Fibroblast of skin of scalp (primary cell): ENCODE measurements around the gene NCOA4.
"Not testable (repeated sequence)": the region's sequence is repeated elsewhere in the genome, so short reads cannot be mapped to it uniquely, and the experiment has no call there.

Experiments used
- DNase-seq: peaks from one replicate; pipeline ENCODE4 v3.0.0-alpha.2; 2013

The NCOA4 gene

GRCh38 chr10:46019177-46019528 lies 11.3 kb downstream of the NCOA4 start:
- no peak for DNase-seq

- no peak for DNase-seq
Measured at GRCh38 chr10:46018453-46019176, 11.8 kb downstream of the NCOA4 start.

GRCh38 chr10:46017733-46018132 lies 12.7 kb downstream of the NCOA4 start:
- no peak for DNase-seq

DNA sequence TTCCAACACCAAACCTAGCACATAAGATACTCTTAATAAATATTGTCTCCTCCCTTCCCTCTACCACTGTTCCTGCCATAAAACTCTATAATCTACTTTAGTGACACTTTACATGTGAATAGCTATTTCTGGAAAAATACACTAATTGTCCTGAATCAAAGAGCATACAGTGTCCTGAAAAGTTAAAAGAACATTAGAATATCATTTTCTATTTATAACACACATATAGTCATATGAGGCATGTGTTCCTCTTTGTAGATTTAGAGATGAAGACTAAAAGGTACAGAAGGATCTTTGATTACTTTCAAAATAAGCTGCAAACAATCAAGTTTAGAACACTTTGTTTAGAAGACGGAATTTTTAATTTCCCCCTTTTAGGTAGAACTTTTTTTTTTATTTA lies 13.6 kb downstream of the NCOA4 start:
- no peak for DNase-seq

GRCh38 chr10:46016190-46016589 lies 14.2 kb downstream of the NCOA4 start:
- DNase-seq, result no peak

DNA sequence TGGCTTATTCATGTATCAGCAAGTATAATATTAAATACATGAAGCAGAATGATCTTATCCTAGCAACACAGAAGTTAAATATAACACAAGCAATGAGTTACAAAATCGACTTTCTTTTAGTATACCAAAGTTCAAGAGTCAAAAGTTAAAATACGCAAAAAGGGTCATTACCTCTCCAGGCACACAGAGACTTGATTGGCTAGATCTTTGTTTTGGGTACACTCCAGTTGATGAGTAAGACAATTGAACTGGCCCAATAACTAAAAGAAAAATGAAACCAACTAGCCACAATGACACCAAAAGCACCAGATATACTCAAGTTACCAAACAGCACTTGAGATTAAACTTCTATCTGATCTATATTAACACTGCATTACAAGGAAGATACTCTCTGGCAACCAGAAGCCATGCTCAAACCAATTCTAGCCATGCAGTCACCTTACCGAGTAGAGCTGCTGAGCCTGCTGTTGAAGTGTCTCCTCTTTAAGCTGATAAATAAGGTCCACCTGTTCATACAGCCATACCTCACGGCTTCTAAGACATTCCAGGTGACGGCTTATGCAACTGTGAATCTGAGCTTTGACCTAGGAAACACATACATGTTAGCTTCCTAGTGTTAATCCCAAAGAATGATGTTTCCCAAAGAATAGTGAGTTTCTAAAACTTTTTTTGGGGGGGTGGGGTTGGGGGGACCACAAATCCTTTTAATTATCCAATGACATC lies 15.6 kb downstream of the NCOA4 start:
- DNase-seq, result no peak

DNA sequence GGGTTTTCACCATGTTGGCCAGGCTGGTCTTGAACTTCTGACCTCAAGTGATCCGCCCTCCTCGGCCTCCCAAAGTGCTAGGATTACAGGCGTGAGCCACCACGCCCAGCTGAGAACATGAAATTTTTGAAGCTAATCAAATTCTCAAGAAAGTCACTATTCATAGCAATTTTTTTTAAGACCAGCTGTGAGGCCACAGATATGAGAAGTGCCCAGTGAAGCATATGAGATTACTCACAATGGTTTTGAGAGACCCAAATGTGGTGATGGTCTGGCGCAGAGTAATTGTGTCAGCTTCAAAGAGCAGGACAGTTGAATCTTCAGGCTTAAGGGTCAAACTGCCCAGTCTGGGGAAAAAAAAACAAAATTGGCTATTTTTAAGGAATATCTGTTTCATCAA lies 16.2 kb downstream of the NCOA4 start:
- DNase-seq, result no peak

GRCh38 chr10:46012746-46013145 lies 17.7 kb downstream of the NCOA4 start:
- no peak for DNase-seq

- peak; percentile 42 for DNase-seq
Measured at GRCh38 chr10:46006219-46006618, 24.2 kb downstream of the NCOA4 start.

- DNase-seq, result no peak
Measured at GRCh38 chr10:46005383-46005782, 25.0 kb downstream of the NCOA4 start.

DNA sequence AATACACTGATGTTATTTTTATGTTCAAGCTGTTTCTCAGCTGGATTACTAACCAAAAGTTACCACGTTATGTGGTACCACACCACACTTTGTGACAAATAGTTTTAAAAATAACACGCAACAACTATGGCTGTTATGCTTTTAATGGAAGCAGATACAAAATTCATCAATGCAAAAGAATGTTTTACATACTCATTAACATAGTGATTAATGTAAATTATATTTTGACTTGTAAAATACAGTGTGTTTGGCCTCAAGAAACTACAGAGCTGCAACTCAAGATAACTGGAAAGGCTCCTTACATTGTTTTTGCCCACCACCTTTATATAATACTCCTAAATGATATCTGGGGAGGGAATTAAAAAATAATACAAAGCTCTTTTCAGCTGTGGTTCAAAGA lies 25.5 kb downstream of the NCOA4 start:
- DNase-seq, result no peak

GRCh38 chr10:46002916-46003693 lies 27.3 kb downstream of the NCOA4 start:
- DNase-seq, result no peak

DNA sequence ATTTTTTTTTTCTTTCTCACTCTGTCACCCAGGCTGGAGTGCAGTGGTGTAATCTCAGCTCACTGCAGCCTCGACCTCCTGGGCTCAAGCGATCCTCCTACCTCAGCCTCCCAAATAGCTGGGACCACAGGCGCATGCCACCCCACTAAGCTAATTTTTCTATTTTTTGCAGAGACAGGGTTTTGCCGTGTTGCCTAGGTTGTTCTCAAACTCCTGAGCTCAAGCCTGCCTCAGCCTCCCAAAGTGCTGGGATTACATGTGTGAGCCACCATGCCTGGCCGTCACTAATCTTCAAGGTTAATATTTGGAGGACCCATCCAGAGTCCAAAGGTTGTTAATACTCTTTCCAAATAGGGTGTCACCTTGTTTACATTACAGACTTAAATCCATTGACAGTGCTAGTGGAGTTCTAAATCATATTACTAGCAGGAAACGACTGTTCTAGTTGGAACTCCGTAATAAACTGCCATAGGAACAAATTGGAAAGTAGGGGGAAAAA lies 28.2 kb downstream of the NCOA4 start:
- DNase-seq, result not testable (repeated sequence)

DNA sequence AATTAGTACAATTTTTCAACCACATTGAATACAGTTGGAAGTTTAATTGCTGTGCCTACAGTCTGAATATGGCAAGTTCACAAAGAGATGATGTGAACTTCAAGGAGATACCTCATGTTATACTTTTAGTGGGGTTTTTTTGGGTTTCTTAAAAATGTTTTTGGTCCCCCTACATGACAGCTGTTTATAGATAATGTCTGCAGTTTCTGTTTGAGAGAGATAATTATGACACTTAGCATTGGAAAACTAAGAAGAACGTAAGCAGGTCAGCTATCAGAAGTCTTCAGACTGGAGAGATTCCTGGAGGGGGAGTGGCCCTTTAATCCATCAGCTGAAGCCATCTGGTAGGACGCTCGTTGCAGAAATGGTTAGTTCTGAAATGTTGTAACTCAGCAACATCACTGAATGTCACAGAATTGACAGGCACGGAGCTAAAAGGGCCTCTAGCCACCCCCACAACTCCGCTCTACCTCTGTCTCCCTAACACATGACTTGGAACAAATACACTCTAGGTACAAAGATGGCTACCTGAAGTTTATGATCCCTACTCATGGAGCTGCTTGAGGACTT lies 29.2 kb downstream of the NCOA4 start:
- DNase-seq, result no peak

- DNase-seq, result no peak
Measured at GRCh38 chr10:46000538-46000937, 29.9 kb downstream of the NCOA4 start.

GRCh38 chr10:45999955-46000354 lies 30.5 kb downstream of the NCOA4 start:
- not testable (repeated sequence) for DNase-seq

GRCh38 chr10:45997994-45998763 lies 32.2 kb downstream of the NCOA4 start:
- DNase-seq, result no peak

DNA sequence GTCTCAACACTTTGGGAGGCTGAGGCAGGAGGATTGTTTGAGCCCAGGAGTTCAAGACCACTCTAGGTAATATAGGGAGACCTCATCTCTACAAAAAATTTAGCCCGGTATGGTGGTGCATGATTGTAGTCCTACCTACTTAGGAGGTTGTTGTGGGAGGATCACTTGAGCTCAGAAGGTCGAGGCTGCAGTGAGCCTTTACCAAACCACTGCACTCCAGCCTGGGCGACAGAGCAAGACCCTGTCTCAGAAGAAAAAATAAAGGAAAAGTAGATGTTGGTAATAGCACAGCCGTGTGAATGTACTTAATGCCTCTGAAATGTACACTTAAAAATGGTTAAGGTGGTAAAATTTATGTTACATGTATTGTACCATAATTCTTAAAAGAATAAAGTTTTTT lies 32.9 kb downstream of the NCOA4 start:
- DNase-seq, result no peak

- not testable (repeated sequence) for DNase-seq
Measured at GRCh38 chr10:45985590-45985989, 44.8 kb downstream of the NCOA4 start.

- not testable (repeated sequence) for DNase-seq
Measured at GRCh38 chr10:45984473-45984872, 46.0 kb downstream of the NCOA4 start.

DNA sequence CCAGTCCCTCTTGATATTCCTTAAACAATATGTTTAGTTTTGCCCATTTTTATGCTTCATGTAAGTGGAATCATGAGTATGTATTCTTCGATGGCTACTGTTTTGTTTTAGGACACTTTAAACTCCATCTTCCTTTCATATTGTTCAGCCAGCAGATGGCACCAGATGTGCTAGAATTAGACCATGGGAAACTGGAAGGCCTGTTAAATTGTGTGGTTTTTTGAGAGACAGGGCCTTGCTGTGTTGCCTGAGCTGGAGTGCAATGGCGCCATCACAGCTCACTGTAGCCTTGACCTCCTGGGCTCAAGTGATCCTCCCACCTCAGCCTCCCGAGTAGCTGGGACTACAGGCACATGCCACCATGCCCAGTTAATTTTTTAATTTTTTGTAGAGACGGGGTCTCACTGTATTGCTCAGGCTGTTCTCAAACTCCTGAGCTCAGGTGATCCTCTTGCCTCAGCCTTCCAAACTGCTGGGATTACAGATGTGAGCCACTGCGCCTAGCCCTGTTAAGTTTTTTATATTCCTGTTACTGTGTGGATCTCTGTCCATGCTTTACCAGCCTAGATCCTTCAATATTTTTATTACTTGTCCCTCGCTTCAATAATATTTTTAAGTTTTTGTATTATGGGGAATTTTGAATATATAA lies 46.8 kb downstream of the NCOA4 start:
- DNase-seq, result peak; percentile 57

- DNase-seq, result not testable (repeated sequence)
Measured at GRCh38 chr10:45981367-45981766, 49.1 kb downstream of the NCOA4 start.
